Measurements from ENCODE around the gene L3MBTL4.

L3MBTL4 gene

GRCh38 chr18:5948237-5948636 lies 466.5 kb downstream of the L3MBTL4 start:
- no peak for DNase-seq

GRCh38 chr18:5944448-5944847 lies 470.3 kb downstream of the L3MBTL4 start:
- DNase-seq: no peak

- DNase-seq: peak in 1 of 2 experiments; percentile 7
Observed at GRCh38 chr18:5943514-5943913, 471.2 kb downstream of the L3MBTL4 start.

- DNase-seq: no peak
Observed at GRCh38 chr18:5942591-5942990, 472.1 kb downstream of the L3MBTL4 start.

GRCh38 chr18:5941890-5942289 lies 472.8 kb downstream of the L3MBTL4 start:
- no peak for DNase-seq

- no peak for DNase-seq
Observed at GRCh38 chr18:5939801-5940667, 474.7 kb downstream of the L3MBTL4 start.

- DNase-seq: no peak
Observed at GRCh38 chr18:5937795-5938194, 476.9 kb downstream of the L3MBTL4 start.

- DNase-seq: no peak
Observed at GRCh38 chr18:5937121-5937520, 477.6 kb downstream of the L3MBTL4 start.

- no peak for DNase-seq
Observed at GRCh38 chr18:5930789-5931188, 483.9 kb downstream of the L3MBTL4 start.

GRCh38 chr18:5918205-5918858 lies 496.4 kb downstream of the L3MBTL4 start:
- no peak for DNase-seq

- no peak for DNase-seq
Observed at GRCh38 chr18:5914951-5915350, 499.8 kb downstream of the L3MBTL4 start.

GRCh38 chr18:5914016-5914415 lies 500.7 kb downstream of the L3MBTL4 start:
- no peak for DNase-seq

GRCh38 chr18:5912566-5912965 lies 502.1 kb downstream of the L3MBTL4 start:
- no peak for DNase-seq

- no peak for DNase-seq
Observed at GRCh38 chr18:5909125-5909524, 505.6 kb downstream of the L3MBTL4 start.

Measured in NCI-H2081 (cell line).